ENCODE measurements around the gene ATP6V1C2.

The ATP6V1C2 gene

GRCh38 chr2:10722252-10722825 lies 909 bp downstream of the ATP6V1C2 start:
- Histone ChIP-seq H3K27ac (ENCODE audit: low read length) (no peak overlapping the region), H3K9me3 (replicated peaks; ENCODE audit: insufficient read depth, low read length) (no peaks in the 10 kb centered on the region), H3K27me3 (replicated peaks; ENCODE audit: insufficient read depth, low read length) (peaks cover 12% of the 10 kb centered on the region), H4K20me1 (ENCODE audit: insufficient read depth, low read length) (no peaks in the 10 kb centered on the region), H3K36me3 (replicated peaks; ENCODE audit: insufficient read depth, low read length) (no peaks in the 10 kb centered on the region), H3K9me2 (replicated peaks; ENCODE audit: insufficient read depth, low read length) (no peaks in the 10 kb centered on the region), H3K9ac (ENCODE audit: low read length) (peak overlapping the region; percentile 73; the same call in 1 of the 2 replicates), H3K79me2 (ENCODE audit: low read length) (no peaks in the 10 kb centered on the region), H3K4me1 (ENCODE audit: low read length) (peaks cover 15% of the 10 kb centered on the region), H3K4me3 (ENCODE audit: low read length) (peak overlapping the region; percentile 95), H3K4me2 (ENCODE audit: low read depth, low read length) (peak overlapping the region; percentile 99), H2AFZ (ENCODE audit: low read length) (no peak overlapping the region), H3F3A (ENCODE audit: insufficient read depth, low read length) (peaks cover 7% of the 10 kb centered on the region; the same call in 1 of the 2 replicates)
- DNase-seq, result peak; percentile 20
- TF ChIP-seq CTCF (IDR thresholded peaks at IDR 0.05; ENCODE audit: low read length), result no peak
- TF ChIP-seq EZH2phosphoT487 (IDR thresholded peaks at IDR 0.05; ENCODE audit: low read length), result no peak
- no peak for TF ChIP-seq EZH2 (optimal IDR thresholded peaks at IDR 0.05; ENCODE audit: low read depth, low read length)

- Histone ChIP-seq H3K9me3 (replicated peaks; ENCODE audit: insufficient read depth, low read length) (no peaks in the 10 kb centered on the region), H2AFZ (ENCODE audit: low read length) (no peak overlapping the region), H3K9ac (ENCODE audit: low read length) (no peak overlapping the region), H3K27me3 (replicated peaks; ENCODE audit: insufficient read depth, low read length) (no peaks in the 10 kb centered on the region), H3F3A (ENCODE audit: insufficient read depth, low read length) (no peaks in the 10 kb centered on the region), H4K20me1 (ENCODE audit: insufficient read depth, low read length) (no peaks in the 10 kb centered on the region), H3K4me3 (ENCODE audit: low read length) (no peak overlapping the region), H3K4me2 (ENCODE audit: low read depth, low read length) (no peak overlapping the region), H3K79me2 (ENCODE audit: low read length) (no peaks in the 10 kb centered on the region), H3K4me1 (ENCODE audit: low read length) (no peaks in the 10 kb centered on the region), H3K27ac (ENCODE audit: low read length) (no peak overlapping the region), H3K9me2 (replicated peaks; ENCODE audit: insufficient read depth, low read length) (no peaks in the 10 kb centered on the region), H3K36me3 (replicated peaks; ENCODE audit: insufficient read depth, low read length) (no peaks in the 10 kb centered on the region)
- no peak for DNase-seq
- TF ChIP-seq EZH2 (optimal IDR thresholded peaks at IDR 0.05; ENCODE audit: low read depth, low read length), result no peak
- no peak for TF ChIP-seq CTCF (IDR thresholded peaks at IDR 0.05; ENCODE audit: low read length)
- no peak for TF ChIP-seq EZH2phosphoT487 (IDR thresholded peaks at IDR 0.05; ENCODE audit: low read length)
Observed at GRCh38 chr2:10732924-10733565, 11.6 kb downstream of the ATP6V1C2 start.

GRCh38 chr2:10733566-10733925 lies 12.1 kb downstream of the ATP6V1C2 start:
- no peaks in the 10 kb centered on the region for H3F3A ChIP-seq (ENCODE audit: insufficient read depth, low read length)
- no peaks in the 10 kb centered on the region for H4K20me1 ChIP-seq (ENCODE audit: insufficient read depth, low read length)
- H3K4me1 ChIP-seq (ENCODE audit: low read length), result no peaks in the 10 kb centered on the region
- H3K9me3 ChIP-seq (replicated peaks; ENCODE audit: insufficient read depth, low read length), result no peaks in the 10 kb centered on the region
- no peaks in the 10 kb centered on the region for H3K79me2 ChIP-seq (ENCODE audit: low read length)
- DNase-seq, result no peak
- no peaks in the 10 kb centered on the region for H3K9me2 ChIP-seq (replicated peaks; ENCODE audit: insufficient read depth, low read length)
- no peak overlapping the region for H3K27ac ChIP-seq (ENCODE audit: low read length)
- no peaks in the 10 kb centered on the region for H3K27me3 ChIP-seq (replicated peaks; ENCODE audit: insufficient read depth, low read length)
- TF ChIP-seq CTCF (IDR thresholded peaks at IDR 0.05; ENCODE audit: low read length) (no peak), EZH2 (optimal IDR thresholded peaks at IDR 0.05; ENCODE audit: low read depth, low read length) (no peak), EZH2phosphoT487 (IDR thresholded peaks at IDR 0.05; ENCODE audit: low read length) (no peak)
- H3K36me3 ChIP-seq (replicated peaks; ENCODE audit: insufficient read depth, low read length), result no peaks in the 10 kb centered on the region
- H3K4me3 ChIP-seq (ENCODE audit: low read length), result no peak overlapping the region
- no peak overlapping the region for H3K4me2 ChIP-seq (ENCODE audit: low read depth, low read length)
- H3K9ac ChIP-seq (ENCODE audit: low read length), result no peak overlapping the region
- H2AFZ ChIP-seq (ENCODE audit: low read length), result no peak overlapping the region

Measured in MM.1S (cell line).